Naive B cell (primary cell): ENCODE measurements around the gene TEAD3. TPM values are rescaled to one million over a fixed set of nuclear protein-coding genes. Genes with fewer than 3 reads are reported as not detected.

ENCODE experiments used
- polyA plus RNA-seq, 6 donors: library from polyadenylated mRNA; unstranded; fragments of 300-500 nt; fragmentation: Illumina TruSeq; gene quantifications; one replicate each; pipeline ENCODE4 v1.2.3, GENCODE V29; 2021; ENCODE audit warnings: low read depth in 6 of 6

TEAD3 gene
- polyA plus RNA-seq, 6 donors from 2014 or later, result 0.14 to 0.47 (median 0.45) TPM; not detected in 3

Other genes starting within 250 kb of the TEAD3 start
- gene ZNF76, start 237.3 kb downstream of the TEAD3 start, polyA plus RNA-seq, result 10 to 100 TPM; 22.4 to 42.1 (median 29.8) TPM
- 100 to 1,000 TPM in 1 of 6 donors, 10 to 100 TPM in 5; 25.8 to 104 (median 58.3) TPM for gene DEF6, start 199.3 kb downstream of the TEAD3 start, polyA plus RNA-seq
- 10 to 100 TPM in 1 of 6 donors, 1 to 10 TPM in 4, not detected in 1; 5.6 to 13.9 (median 5.7) TPM for gene PPARD, start 154.5 kb downstream of the TEAD3 start, polyA plus RNA-seq
- 1 to 10 TPM; 2.8 to 9.7 (median 6.2) TPM for gene FANCE, start 44.7 kb downstream of the TEAD3 start, polyA plus RNA-seq
- 1,000 to 10,000 TPM in 4 of 6 donors, 100 to 1,000 TPM in 2; 756 to 1,303 (median 1,016) TPM for gene RPL10A, start 28.7 kb downstream of the TEAD3 start, polyA plus RNA-seq
- not detected for gene TULP1, start 15.8 kb upstream of the TEAD3 start, polyA plus RNA-seq
- 10 to 100 TPM in 3 of 6 donors, 1 to 10 TPM in 3; 6.7 to 80.8 (median 15.1) TPM for gene FKBP5, start 191.8 kb upstream of the TEAD3 start, polyA plus RNA-seq
- gene ARMC12, start 240.0 kb upstream of the TEAD3 start, polyA plus RNA-seq, result 1 to 10 TPM in 1 of 6 donors, under 1 TPM in 3, not detected in 2; 0.30 to 2.2 (median 0.77) TPM